HG03378 (cell line): ENCODE measurements around the gene FGF12.

Source experiments
- ATAC-seq: cut with Tn5 transposase; IDR thresholded peaks from one replicate; pipeline ENCODE4 v1.9.1; 2021; ENCODE audit warnings: mild to moderate bottlenecking, moderate library complexity; ENCODE audit not compliant: unreplicated experiment

The FGF12 gene

GRCh38 chr3:192687488-192688152, 39.7 kb downstream of the FGF12 start:
- ATAC-seq = no peak

GRCh38 chr3:192685801-192686200, 41.5 kb downstream of the FGF12 start:
- ATAC-seq = no peak

GRCh38 chr3:192684151-192684550, 43.2 kb downstream of the FGF12 start:
- no peak for ATAC-seq

- ATAC-seq = peak; percentile 81
Measured at GRCh38 chr3:192675958-192676649, 51.2 kb downstream of the FGF12 start.

GRCh38 chr3:192655628-192656027, 71.7 kb downstream of the FGF12 start:
- no peak for ATAC-seq

- ATAC-seq = no peak
Measured at GRCh38 chr3:192655040-192655439, 72.3 kb downstream of the FGF12 start.

- no peak for ATAC-seq
Measured at GRCh38 chr3:192653862-192654261, 73.5 kb downstream of the FGF12 start.

- ATAC-seq = no peak
Measured at GRCh38 chr3:192652727-192653126, 74.6 kb downstream of the FGF12 start.

- no peak for ATAC-seq
Measured at GRCh38 chr3:192651836-192652512, 75.4 kb downstream of the FGF12 start.

GRCh38 chr3:192645437-192645836, 81.9 kb downstream of the FGF12 start:
- no peak for ATAC-seq

GRCh38 chr3:192642651-192643050, 84.7 kb downstream of the FGF12 start:
- ATAC-seq = no peak

GRCh38 chr3:192641919-192642318, 85.4 kb downstream of the FGF12 start:
- no peak for ATAC-seq

GRCh38 chr3:192639987-192640386, 87.4 kb downstream of the FGF12 start:
- ATAC-seq = no peak

GRCh38 chr3:192637803-192638202, 89.5 kb downstream of the FGF12 start:
- no peak for ATAC-seq

- ATAC-seq = no peak
Measured at GRCh38 chr3:192636517-192637444, 90.6 kb downstream of the FGF12 start.

- no peak for ATAC-seq
Measured at GRCh38 chr3:192629429-192629828, 97.9 kb downstream of the FGF12 start.

- no peak for ATAC-seq
Measured at GRCh38 chr3:192621909-192622308, 105.4 kb downstream of the FGF12 start.

- ATAC-seq = no peak
Measured at GRCh38 chr3:192620275-192620674, 107.1 kb downstream of the FGF12 start.

- ATAC-seq = no peak
Measured at GRCh38 chr3:192611411-192611810, 115.9 kb downstream of the FGF12 start.

GRCh38 chr3:192608726-192609600, 118.4 kb downstream of the FGF12 start:
- no peak for ATAC-seq
